Fibroblast of the conjunctiva (primary cell): ENCODE measurements around the gene KDM5A.
A peak's percentile ranks its signal among the peaks of the same experiment; 100 is the strongest.
"Not testable (repeated sequence)": the region's sequence is repeated elsewhere in the genome, so short reads cannot be mapped to it uniquely, and the experiment has no call there.

ENCODE experiments used
- DNase-seq: peaks from one replicate; pipeline ENCODE4 v3.0.0-alpha.2; 2010; ENCODE audit warnings: low read depth

KDM5A gene

GRCh38 chr12:389142-390096, at the start of gene KDM5A:
TSS of gene KDM5A (minus strand) at chr12:389320. CDS start at chr12:389091, 229 bp downstream.
- peak; percentile 78 for DNase-seq

GRCh38 chr12:435737-436136, 46.6 kb upstream of the KDM5A start:
- not testable (repeated sequence) for DNase-seq

GRCh38 chr12:422526-422925, 33.4 kb upstream of the KDM5A start:
- DNase-seq = no peak

- no peak for DNase-seq
These were observed 29.3 kb upstream of the KDM5A start for GRCh38 chr12:418432-418831.

GRCh38 chr12:414859-415258, 25.7 kb upstream of the KDM5A start:
- DNase-seq = no peak

GRCh38 chr12:402029-402389, 12.9 kb upstream of the KDM5A start:
- peak; percentile 18 for DNase-seq

- DNase-seq = peak; percentile 78
These were observed 12.3 kb upstream of the KDM5A start, which contains the start of gene CCDC77 for GRCh38 chr12:401235-402028. TSS of gene CCDC77 (plus strand) at chr12:401644. CDS start at chr12:409384, 7,740 bp downstream.

GRCh38 chr12:400828-401227, 11.7 kb upstream of the KDM5A start:
- DNase-seq = no peak

GRCh38 chr12:388541-389141, 479 bp downstream of the KDM5A start:
- DNase-seq = no peak

GRCh38 chr12:388012-388411, 1.1 kb downstream of the KDM5A start:
- DNase-seq = no peak

- no peak for DNase-seq
These were observed 2.5 kb downstream of the KDM5A start for GRCh38 chr12:386651-387050.

- not testable (repeated sequence) for DNase-seq
These were observed 18.2 kb downstream of the KDM5A start for GRCh38 chr12:370739-371485.

GRCh38 chr12:367972-368371, 21.1 kb downstream of the KDM5A start:
- no peak for DNase-seq

- no peak for DNase-seq
These were observed 22.3 kb downstream of the KDM5A start for GRCh38 chr12:366820-367219.

- no peak for DNase-seq
These were observed 30.0 kb downstream of the KDM5A start for GRCh38 chr12:359091-359490.

- no peak for DNase-seq
These were observed 32.7 kb downstream of the KDM5A start for GRCh38 chr12:356276-356988.

- not testable (repeated sequence) for DNase-seq
These were observed 37.9 kb downstream of the KDM5A start for GRCh38 chr12:351197-351596.

- not testable (repeated sequence) for DNase-seq
These were observed 39.5 kb downstream of the KDM5A start for GRCh38 chr12:349625-350024.

- not testable (repeated sequence) for DNase-seq
These were observed 46.1 kb downstream of the KDM5A start for GRCh38 chr12:343036-343435.

- no peak for DNase-seq
These were observed 52.1 kb downstream of the KDM5A start for GRCh38 chr12:337039-337438.

- no peak for DNase-seq
These were observed 55.0 kb downstream of the KDM5A start for GRCh38 chr12:334125-334524.
